ENCODE results near the gene FGFR3.

DNA sequence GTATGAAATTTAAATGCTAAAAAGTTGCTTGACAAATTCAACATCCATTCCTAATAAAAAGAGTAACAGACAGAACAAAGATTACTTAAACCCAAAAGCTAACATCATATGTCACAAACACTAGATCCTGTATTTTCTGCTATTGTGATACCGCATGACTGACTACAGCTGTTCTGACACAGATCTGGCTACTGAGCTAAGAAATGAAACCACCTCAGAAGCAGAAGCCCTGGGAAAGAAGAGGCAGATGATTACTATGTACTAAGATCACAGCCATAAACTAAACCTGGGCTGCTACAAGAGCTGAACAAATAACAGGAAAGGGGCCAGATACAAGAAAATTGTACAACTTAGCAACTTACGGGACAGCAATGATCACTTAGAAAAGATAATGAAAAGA, 53.5 kb downstream of the FGFR3 start:
- TF ChIP-seq, protein P1, sequence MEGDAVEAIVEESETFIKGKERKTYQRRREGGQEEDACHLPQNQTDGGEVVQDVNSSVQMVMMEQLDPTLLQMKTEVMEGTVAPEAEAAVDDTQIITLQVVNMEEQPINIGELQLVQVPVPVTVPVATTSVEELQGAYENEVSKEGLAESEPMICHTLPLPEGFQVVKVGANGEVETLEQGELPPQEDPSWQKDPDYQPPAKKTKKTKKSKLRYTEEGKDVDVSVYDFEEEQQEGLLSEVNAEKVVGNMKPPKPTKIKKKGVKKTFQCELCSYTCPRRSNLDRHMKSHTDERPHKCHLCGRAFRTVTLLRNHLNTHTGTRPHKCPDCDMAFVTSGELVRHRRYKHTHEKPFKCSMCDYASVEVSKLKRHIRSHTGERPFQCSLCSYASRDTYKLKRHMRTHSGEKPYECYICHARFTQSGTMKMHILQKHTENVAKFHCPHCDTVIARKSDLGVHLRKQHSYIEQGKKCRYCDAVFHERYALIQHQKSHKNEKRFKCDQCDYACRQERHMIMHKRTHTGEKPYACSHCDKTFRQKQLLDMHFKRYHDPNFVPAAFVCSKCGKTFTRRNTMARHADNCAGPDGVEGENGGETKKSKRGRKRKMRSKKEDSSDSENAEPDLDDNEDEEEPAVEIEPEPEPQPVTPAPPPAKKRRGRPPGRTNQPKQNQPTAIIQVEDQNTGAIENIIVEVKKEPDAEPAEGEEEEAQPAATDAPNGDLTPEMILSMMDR (conservative IDR thresholded peaks at IDR 0.05; ENCODE audit: low read depth, low read length), result no peak
- TF ChIP-seq CHD1 (IDR thresholded peaks at IDR 0.05; ENCODE audit: low read depth, low read length) (no peak), CEBPB (IDR thresholded peaks at IDR 0.05; ENCODE audit: low read depth, low read length) (no peak), RFX5 (IDR thresholded peaks at IDR 0.05; ENCODE audit: low read depth, low read length) (no peak), POLR2A (IDR thresholded peaks at IDR 0.05; ENCODE audit: low read depth, low read length) (no peak), ELK1 (IDR thresholded peaks at IDR 0.05; ENCODE audit: borderline replicate concordance, low read depth, low read length) (no peak)
